Spinal cord (tissue), 10 donors: ENCODE measurements around the gene NPHP4. TPM values are rescaled to one million over a fixed set of nuclear protein-coding genes. Genes with fewer than 3 reads are reported as not detected.

Experiments
- DNase-seq, 6 donors: peaks; one replicate each; pipeline versions ENCODE4 v3.0.0 to v3.0.0-alpha.2; 2013 to 2015; ENCODE audit warnings: low spot score in 6 of 6, low read depth in 4 of 6
- H3K27ac ChIP-seq: one replicate; pipeline ENCODE4 v1.5.1; 2013; ENCODE audit warnings: low read depth, low read length, control low read depth
- H3K27me3 ChIP-seq: one replicate; pipeline ENCODE4 v1.6.1; 2013; ENCODE audit warnings: low read length; ENCODE audit not compliant: control insufficient read depth, insufficient read depth
- H3K36me3 ChIP-seq: one replicate; pipeline ENCODE4 v1.6.1; 2013; ENCODE audit warnings: low read length; ENCODE audit not compliant: control insufficient read depth, insufficient read depth
- H3K4me1 ChIP-seq: one replicate; pipeline ENCODE4 v1.6.1; 2013; ENCODE audit warnings: low read length; ENCODE audit not compliant: control insufficient read depth, insufficient read depth
- H3K4me3 ChIP-seq: one replicate; pipeline ENCODE4 v1.5.1; 2013; ENCODE audit warnings: low read depth, low read length, control low read depth
- H3K9me3 ChIP-seq: one replicate; pipeline ENCODE4 v1.6.1; 2013; ENCODE audit warnings: low read length; ENCODE audit not compliant: control insufficient read depth, insufficient read depth
- WGBS: methylation state at CpG from one replicate; pipeline ENCODE4 v1.1.5; 2013; ENCODE audit warnings: missing lambda C conversion rate; ENCODE audit not compliant: insufficient coverage; 5-methylcytosine and 5-hydroxymethylcytosine counted together
- polyA plus RNA-seq, 2 donors: library from polyadenylated mRNA; unstranded; fragments of 120-200 nt; gene quantifications; one replicate each; pipeline ENCODE4 v1.2.1, GENCODE V29; 2013; ENCODE audit not compliant: insufficient read length in 2 of 2
- small RNA-seq: library from RNA; depleted of rRNA; stranded (forward); fragments of <200 nt; gene quantifications from one replicate; pipeline ENCODE3, GENCODE V24; 2014; ENCODE audit warnings: low replicate concordance
- total RNA-seq, 2 donors: library from RNA; depleted of rRNA in 1 of 2; stranded (reverse); fragments of 120-200 nt in 1 of 2; fragments of >200 nt in 1 of 2; gene quantifications; one replicate each; pipeline versions ENCODE4 v1.2.3 to v1.2.4, GENCODE V29; 2013 to 2014
- donor health status: healthy.

The NPHP4 gene
- total and polyA plus RNA-seq, 4 donors: 8.0 to 19.2 (median 13.3) TPM

GRCh38 chr1:5813480-5813879 lies 178.7 kb downstream of the NPHP4 start:
- H3K27me3 ChIP-seq: no peaks in the 10 kb centered on the region
- WGBS: 83% methylated on average over 3 of the region's 8 CpGs
- H3K9me3 ChIP-seq: no peaks in the 10 kb centered on the region
- no peak overlapping the region for H3K4me3 ChIP-seq
- H3K36me3 ChIP-seq: no peaks in the 10 kb centered on the region
- no peak overlapping the region for H3K27ac ChIP-seq
- peaks cover 7% of the 10 kb centered on the region for H3K4me1 ChIP-seq
- DNase-seq: no peak

Small RNAs within 50 kb of the gene (small RNA-seq; reads per million reads assigned to genes)
- not detected for gene MIR4689

Other genes with a start within 250 kb of the NPHP4 start
- 10 to 100 TPM in 1 of 2 donors, 1 to 10 TPM in 1; 7.5 to 46.0 TPM for gene KCNAB2, start 53.5 kb upstream of the NPHP4 start, total RNA-seq
- gene KCNAB2, start 53.5 kb upstream of the NPHP4 start, polyA plus RNA-seq: 10 to 100 TPM; 36.2 to 48.3 TPM
- gene CHD5, start 187.9 kb upstream of the NPHP4 start, total RNA-seq: 10 to 100 TPM in 1 of 2 donors, 1 to 10 TPM in 1; 9.9 to 22.0 TPM
- gene CHD5, start 187.9 kb upstream of the NPHP4 start, polyA plus RNA-seq: 10 to 100 TPM; 46.9 to 51.1 TPM
- gene RPL22, start 207.2 kb upstream of the NPHP4 start, total RNA-seq: 100 to 1,000 TPM; 171 to 312 TPM
- 100 to 1,000 TPM; 322 to 337 TPM for gene RPL22, start 207.2 kb upstream of the NPHP4 start, polyA plus RNA-seq
- gene RNF207, start 213.7 kb upstream of the NPHP4 start, total RNA-seq: 10 to 100 TPM; 12.4 to 13.4 TPM
- gene RNF207, start 213.7 kb upstream of the NPHP4 start, polyA plus RNA-seq: 10 to 100 TPM; 11.4 to 32.2 TPM
- gene ICMT, start 243.5 kb upstream of the NPHP4 start, total RNA-seq: 10 to 100 TPM; 48.8 to 55.7 TPM
- 10 to 100 TPM; 40.6 to 41.1 TPM for gene ICMT, start 243.5 kb upstream of the NPHP4 start, polyA plus RNA-seq